ENCODE measurements around the gene COL18A1.

- TF ChIP-seq CTCF (IDR thresholded peaks at IDR 0.05; ENCODE audit: low read depth, low read length, missing input control) (no peak), TAF1 (conservative IDR thresholded peaks at IDR 0.05) (no peak), ATF3 (IDR thresholded peaks at IDR 0.05) (no peak), MAX (IDR thresholded peaks at IDR 0.05) (no peak), RAD21 (IDR thresholded peaks at IDR 0.05) (no peak), YY1 (IDR thresholded peaks at IDR 0.05) (no peak), REST (IDR thresholded peaks at IDR 0.05) (no peak), JUND (IDR thresholded peaks at IDR 0.05) (no peak), SP1 (IDR thresholded peaks at IDR 0.05) (no peak), FOXA1 (IDR thresholded peaks at IDR 0.05) (no peak), HNF4A (conservative IDR thresholded peaks at IDR 0.05) (no peak), RXRA (IDR thresholded peaks at IDR 0.05) (no peak)
These were observed 137.9 kb downstream of the COL18A1 start for GRCh38 chr21:45542667-45543370.

Data from liver (tissue), 3 donors.